GM19351 (cell line): ENCODE measurements around the gene GLIS1.

Experiments
- ATAC-seq: cut with Tn5 transposase; IDR thresholded peaks from one replicate; pipeline ENCODE4 v1.9.1; 2021; ENCODE audit warnings: mild to moderate bottlenecking, moderate library complexity; ENCODE audit not compliant: unreplicated experiment

GLIS1 gene

GRCh38 chr1:53719469-53719868, 19.5 kb downstream of the GLIS1 start:
- ATAC-seq = no peak

- ATAC-seq = no peak
Observed at GRCh38 chr1:53718443-53718842, 20.5 kb downstream of the GLIS1 start.

DNA sequence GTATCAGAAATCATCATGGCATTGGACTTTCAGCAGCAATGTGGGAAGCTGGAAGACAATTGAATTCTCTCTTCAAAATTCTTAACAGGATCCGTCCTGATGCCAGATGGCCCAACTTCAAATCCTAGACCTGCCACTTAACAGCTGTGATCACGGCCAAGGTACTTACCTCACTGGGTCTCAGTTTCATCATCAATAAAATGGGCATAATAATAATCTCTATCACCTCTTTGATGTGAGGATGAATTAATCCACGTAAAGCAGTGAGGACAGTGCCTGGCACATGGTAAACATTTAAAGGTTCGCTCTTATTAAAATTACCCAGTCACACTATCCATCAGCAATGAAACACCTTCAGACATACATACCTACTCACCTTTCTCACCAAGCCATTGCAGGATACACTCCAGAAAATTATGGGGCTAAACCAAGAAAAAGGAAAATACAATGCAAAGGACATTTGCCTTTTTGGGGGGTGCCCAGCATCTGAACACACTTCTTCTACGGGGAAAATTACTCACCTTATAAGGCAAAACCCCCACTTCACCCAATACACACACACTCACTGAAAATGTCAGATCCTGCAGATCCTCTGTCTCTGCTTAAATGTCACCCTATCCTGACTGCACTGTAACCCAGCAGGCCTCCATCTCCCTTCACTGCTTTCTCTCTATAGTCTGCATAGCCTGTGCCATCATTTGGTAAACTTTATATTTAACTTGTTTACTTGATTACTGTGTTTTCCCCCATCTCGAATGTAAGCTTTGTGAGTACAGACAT, 21.7 kb downstream of the GLIS1 start:
- ATAC-seq = no peak

GRCh38 chr1:53716150-53716549, 22.8 kb downstream of the GLIS1 start:
- ATAC-seq = no peak

- no peak for ATAC-seq
Observed at GRCh38 chr1:53715478-53715877, 23.5 kb downstream of the GLIS1 start.

GRCh38 chr1:53712276-53712675, 26.7 kb downstream of the GLIS1 start:
- no peak for ATAC-seq

GRCh38 chr1:53710584-53710983, 28.4 kb downstream of the GLIS1 start:
- no peak for ATAC-seq

DNA sequence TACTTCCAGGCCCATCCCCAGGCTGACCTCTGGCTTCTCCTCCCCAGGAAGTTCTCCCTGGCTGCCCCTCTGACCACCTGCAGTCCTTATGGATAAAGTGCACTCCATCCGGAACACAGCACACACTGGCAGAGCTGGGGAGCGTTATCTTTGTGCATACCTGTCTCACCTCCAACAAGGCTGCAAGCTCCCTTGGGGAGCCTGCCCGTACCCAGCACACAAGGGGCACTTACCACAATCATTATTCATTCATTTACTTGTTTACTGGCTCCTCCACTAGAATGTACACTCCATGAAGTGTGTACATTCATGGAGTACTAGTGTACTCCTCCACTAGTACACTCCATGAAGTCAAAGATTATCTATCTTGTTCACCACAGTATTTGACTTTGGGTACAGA, 30.3 kb downstream of the GLIS1 start:
- ATAC-seq = no peak

- ATAC-seq = no peak
Observed at GRCh38 chr1:53706356-53706755, 32.6 kb downstream of the GLIS1 start.

- ATAC-seq = no peak
Observed at GRCh38 chr1:53705446-53706096, 33.4 kb downstream of the GLIS1 start.

DNA sequence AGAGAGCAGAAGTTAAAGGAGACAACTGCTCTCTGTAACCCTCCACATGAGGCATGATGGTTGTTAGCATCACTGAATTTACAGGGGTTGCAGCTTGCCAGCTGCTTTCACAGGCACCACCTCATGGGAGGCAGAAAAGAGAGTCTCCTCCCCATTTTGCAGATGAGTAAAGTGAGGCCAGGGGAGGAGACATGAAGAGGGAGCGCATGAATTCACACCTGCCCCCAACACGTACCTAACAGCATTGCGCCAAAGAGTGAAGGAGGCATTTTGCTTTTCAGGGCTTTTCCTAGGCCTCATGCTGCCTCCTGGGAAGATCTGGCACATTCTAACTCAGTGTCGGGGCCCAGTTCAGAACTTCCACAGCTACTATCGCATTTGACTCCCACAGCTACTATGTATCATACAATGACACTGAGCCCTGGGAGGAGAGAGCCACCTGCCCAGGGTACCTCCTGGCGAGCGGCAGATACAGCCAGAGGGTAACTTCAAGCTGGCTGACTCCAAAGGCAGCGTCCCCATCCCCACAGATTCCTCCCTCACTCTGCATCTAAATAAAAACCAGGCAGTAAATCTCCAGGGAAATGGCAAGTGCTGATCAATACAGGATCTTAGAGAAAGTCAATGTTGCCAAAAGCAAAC, 34.0 kb downstream of the GLIS1 start:
- no peak for ATAC-seq

- ATAC-seq = no peak
Observed at GRCh38 chr1:53704304-53704703, 34.7 kb downstream of the GLIS1 start.

DNA sequence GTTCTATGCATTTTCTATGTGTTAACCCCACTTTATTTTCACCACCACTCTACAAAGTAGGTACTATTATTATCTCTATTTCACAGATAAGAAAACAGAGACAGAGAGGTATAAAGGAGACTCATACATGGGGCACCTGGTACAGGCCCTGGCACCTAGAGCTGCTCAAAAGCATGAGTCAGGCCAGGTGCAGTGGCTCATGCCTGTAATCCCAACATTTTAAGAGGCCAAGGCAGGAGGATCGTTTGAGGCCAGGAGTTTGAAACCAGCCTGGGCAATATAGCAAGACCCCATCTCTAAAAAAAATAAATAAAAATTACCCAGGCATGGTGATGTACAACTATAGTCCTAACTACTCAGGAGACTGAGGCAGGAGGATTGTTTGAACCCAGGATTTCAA, 35.8 kb downstream of the GLIS1 start:
- ATAC-seq = no peak

- ATAC-seq = no peak
Observed at GRCh38 chr1:53702341-53702740, 36.6 kb downstream of the GLIS1 start.

- ATAC-seq = no peak
Observed at GRCh38 chr1:53700776-53701175, 38.2 kb downstream of the GLIS1 start.

DNA sequence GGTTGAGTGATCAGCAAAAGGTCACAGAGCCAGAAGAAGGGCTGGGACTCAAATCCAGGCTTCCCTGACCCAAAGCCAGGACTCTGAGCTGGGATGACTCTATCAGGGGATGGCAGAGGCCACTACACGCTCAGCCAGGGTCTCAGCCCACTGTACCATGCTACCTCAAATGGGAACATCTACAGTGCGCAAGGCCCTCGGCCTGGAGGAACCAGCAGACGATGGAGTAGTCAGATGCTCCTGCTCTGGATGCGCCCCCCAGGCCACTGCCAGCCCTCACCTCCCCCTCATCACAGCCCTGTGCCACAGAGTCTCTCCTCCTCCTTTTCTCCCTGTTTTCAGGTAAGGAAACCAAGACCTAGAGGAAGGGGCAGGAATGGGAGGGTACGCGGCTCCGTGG, 39.0 kb downstream of the GLIS1 start:
- no peak for ATAC-seq

DNA sequence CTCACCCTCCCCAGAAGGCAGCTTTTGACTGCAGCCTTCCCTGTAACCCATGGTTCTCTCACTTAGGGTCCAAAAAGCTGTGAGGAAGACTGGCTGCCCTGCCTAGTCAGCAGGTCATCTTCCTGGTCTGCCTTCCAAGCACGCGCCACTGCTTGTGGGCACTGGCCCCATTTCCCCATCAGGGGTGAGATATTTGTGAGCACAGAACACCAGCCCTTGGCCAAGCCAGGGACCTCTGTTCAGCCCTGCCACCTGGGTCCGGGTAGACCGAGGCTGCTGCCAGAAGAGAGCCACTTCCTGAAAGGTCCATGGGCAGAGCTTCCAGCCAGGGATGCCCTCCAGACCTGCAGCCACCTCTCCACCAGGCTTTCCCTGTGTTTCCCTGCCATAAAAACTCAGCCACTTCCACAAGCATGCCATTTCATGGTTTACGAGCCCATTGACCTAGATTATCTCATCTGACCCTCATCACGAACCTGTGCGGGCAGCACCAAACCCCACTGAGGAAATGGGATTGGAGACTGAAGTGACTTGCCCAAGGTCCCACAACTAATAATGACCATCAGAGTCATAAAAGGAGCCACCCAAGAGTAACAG, 40.5 kb downstream of the GLIS1 start:
- ATAC-seq = no peak

- no peak for ATAC-seq
Observed at GRCh38 chr1:53697721-53698383, 41.1 kb downstream of the GLIS1 start.

- no peak for ATAC-seq
Observed at GRCh38 chr1:53696990-53697389, 42.0 kb downstream of the GLIS1 start.

DNA sequence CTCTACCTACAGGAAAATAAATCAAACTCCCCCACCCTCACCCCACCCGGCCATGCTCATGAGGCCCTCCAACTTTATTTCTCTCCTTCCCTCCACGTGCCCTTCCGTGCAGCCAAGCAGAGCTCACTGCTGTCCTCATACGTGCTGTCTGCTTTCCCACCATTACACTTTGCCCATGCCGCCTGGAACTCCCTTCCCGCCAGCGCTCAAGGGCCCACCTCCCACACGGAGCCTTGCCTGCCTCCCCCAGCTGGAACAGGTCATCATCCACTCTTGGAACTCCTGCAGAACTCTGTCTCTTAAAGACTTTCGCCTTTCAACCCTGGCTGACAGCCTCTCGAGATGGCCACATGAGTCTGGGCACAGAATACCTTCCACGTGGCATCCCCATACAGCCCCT, 42.4 kb downstream of the GLIS1 start:
- no peak for ATAC-seq

- no peak for ATAC-seq
Observed at GRCh38 chr1:53696051-53696450, 42.9 kb downstream of the GLIS1 start.
